OCI-LY3 (cell line): ENCODE measurements around the gene KRTAP13-4.

Experiments used
- H2AFZ ChIP-seq: fragments of 200-600, 300-600 bp; shearing (Covaris generic); 2 replicates; pipeline ENCODE4 v1.6.0; 2014; ENCODE audit warnings: antibody characterized with exemption, low read depth, low read length
- H3K27ac ChIP-seq: fragments of 200-600, 300-600 bp; sonication (generic); 2 replicates; pipeline ENCODE4 v1.5.1; 2014; ENCODE audit warnings: mild to moderate bottlenecking, low read length, moderate library complexity, mixed read lengths
- H3K27me3 ChIP-seq: fragments of 200-600, 300-600 bp; sonication (generic); 2 replicates; pipeline ENCODE4 v1.6.1; 2014; ENCODE audit warnings: low read depth, low read length, mixed read lengths
- H3K36me3 ChIP-seq: fragments of 200-600, 300-600 bp; sonication (generic); replicated peaks from 2 replicates; pipeline ENCODE3; 2014; ENCODE audit warnings: low read depth, low read length, mixed read lengths
- H3K4me1 ChIP-seq: fragments of 300-600, 200-600 bp; sonication (generic); 2 replicates; pipeline ENCODE4 v1.6.1; 2014; ENCODE audit warnings: low read length, mixed read lengths
- H3K4me2 ChIP-seq: fragments of 200-600, 300-600 bp; sonication (generic); 2 replicates; pipeline ENCODE4 v1.6.1; 2014; ENCODE audit warnings: low read length, mixed read lengths
- H3K4me3 ChIP-seq: fragments of 300-600, 200-600 bp; sonication (generic); 2 replicates; pipeline ENCODE4 v1.5.1; 2014; ENCODE audit warnings: antibody characterized with exemption, mild to moderate bottlenecking, low read length, moderate library complexity
- H3K79me2 ChIP-seq: fragments of 300-600, 200-600 bp; shearing (Covaris generic); 2 replicates; pipeline ENCODE4 v1.6.1; 2014; ENCODE audit warnings: mild to moderate bottlenecking, low read length, mixed read lengths
- H3K9ac ChIP-seq: fragments of 300-600, 200-600 bp; shearing (Covaris generic); 2 replicates; pipeline ENCODE4 v1.6.0; 2014; ENCODE audit warnings: mild to moderate bottlenecking, low read length, moderate library complexity
- H3K9me3 ChIP-seq: fragments of 200-600, 300-600 bp; shearing (Covaris generic); 2 replicates; pipeline ENCODE4 v1.6.1; 2014; ENCODE audit warnings: low read length, mixed read lengths; ENCODE audit not compliant: insufficient read depth
- H4K20me1 ChIP-seq: fragments of 200-600, 300-600 bp; sonication (generic); 2 replicates; pipeline ENCODE4 v1.6.1; 2016; ENCODE audit warnings: low read length, mixed read lengths; ENCODE audit not compliant: insufficient read depth
- CTCF ChIP-seq: fragments of 200-600, 300-600 bp; sonication (generic); IDR thresholded peaks from 2 replicates; pipeline ENCODE4 v1.5.1; 2014; ENCODE audit warnings: antibody characterized with exemption, low read length, low read depth
- EZH2phosphoT487 ChIP-seq: fragments of 200-600 bp; shearing (Covaris generic); IDR thresholded peaks from 2 replicates; pipeline ENCODE4 v1.6.1; 2018; ENCODE audit warnings: antibody characterized with exemption, mixed run types, low read depth

KRTAP13-4 gene

GRCh38 chr21:30408782-30409494 lies 21.1 kb upstream of the KRTAP13-4 start:
- Histone ChIP-seq H3K4me2 (peak overlapping the region; percentile 82), H2AFZ (peak overlapping the region; percentile 94), H3K9ac (peak overlapping the region; percentile 37; the same call in 1 of the 2 replicates), H3K4me3 (peak overlapping the region; percentile 77), H3K4me1 (no peaks in the 10 kb centered on the region), H3K27ac (no peak overlapping the region), H4K20me1 (no peaks in the 10 kb centered on the region), H3K36me3 (no peaks in the 10 kb centered on the region), H3K79me2 (no peaks in the 10 kb centered on the region), H3K27me3 (no peaks in the 10 kb centered on the region), H3K9me3 (no peaks in the 10 kb centered on the region)
- no peak for TF ChIP-seq EZH2phosphoT487
- peak; percentile 62 for TF ChIP-seq CTCF

- Histone ChIP-seq H3K4me1 (no peaks in the 10 kb centered on the region), H3K27ac (no peak overlapping the region), H3K9ac (no peak overlapping the region), H3K79me2 (no peaks in the 10 kb centered on the region), H3K9me3 (no peaks in the 10 kb centered on the region), H3K4me2 (no peak overlapping the region), H3K4me3 (no peak overlapping the region), H4K20me1 (no peaks in the 10 kb centered on the region), H3K27me3 (no peaks in the 10 kb centered on the region), H2AFZ (no peak overlapping the region), H3K36me3 (no peaks in the 10 kb centered on the region)
- TF ChIP-seq CTCF (no peak), EZH2phosphoT487 (no peak)
Measured at GRCh38 chr21:30415993-30416392, 14.0 kb upstream of the KRTAP13-4 start.

GRCh38 chr21:30425826-30426225 lies 4.2 kb upstream of the KRTAP13-4 start, which contains the start of gene KRTAP13-3:
Gene KRTAP13-3, minus strand, starts transcription at chr21:30425926. Its CDS starts 14 bp downstream, at chr21:30425912.
- no peak for TF ChIP-seq CTCF
- no peak for TF ChIP-seq EZH2phosphoT487
- H3K27ac ChIP-seq = no peak within 1 kb of the TSS
- H3K4me2 ChIP-seq = no peak within 1 kb of the TSS
- no peaks in the 10 kb centered on the region for H3K4me1 ChIP-seq
- no peaks in the 10 kb centered on the region for H3K27me3 ChIP-seq
- no peaks in the 10 kb centered on the region for H4K20me1 ChIP-seq
- H3K36me3 ChIP-seq = no peaks in the 10 kb centered on the region
- H3K79me2 ChIP-seq = no peaks in the 10 kb centered on the region
- no peak within 1 kb of the TSS for H2AFZ ChIP-seq
- no peaks in the 10 kb centered on the region for H3K9me3 ChIP-seq
- H3K4me3 ChIP-seq = no peak within 1 kb of the TSS
- H3K9ac ChIP-seq = no peak within 1 kb of the TSS

GRCh38 chr21:30426731-30427130 lies 3.3 kb upstream of the KRTAP13-4 start:
- H4K20me1 ChIP-seq = no peaks in the 10 kb centered on the region
- H2AFZ ChIP-seq = no peak overlapping the region
- no peaks in the 10 kb centered on the region for H3K36me3 ChIP-seq
- H3K9me3 ChIP-seq = no peaks in the 10 kb centered on the region
- H3K4me3 ChIP-seq = no peak overlapping the region
- no peak overlapping the region for H3K9ac ChIP-seq
- TF ChIP-seq CTCF (no peak), EZH2phosphoT487 (no peak)
- no peak overlapping the region for H3K27ac ChIP-seq
- H3K4me2 ChIP-seq = no peak overlapping the region
- no peaks in the 10 kb centered on the region for H3K27me3 ChIP-seq
- no peaks in the 10 kb centered on the region for H3K4me1 ChIP-seq
- no peaks in the 10 kb centered on the region for H3K79me2 ChIP-seq
